Peyer's patch (tissue), 4 donors: ENCODE results near the gene HMX2. TPM values are rescaled to one million over a fixed set of nuclear protein-coding genes. Genes with fewer than 3 reads are reported as not detected.

Source experiments
- DNase-seq, 3 donors: peaks; one replicate each; pipeline ENCODE4 v3.0.0-alpha.2; 2017 to 2019
- H3K27ac ChIP-seq, 4 donors: fragments of 200-600 bp; sonication (generic); one replicate each; pipeline ENCODE4 v1.5.1; 2016 to 2019
- H3K27me3 ChIP-seq, 2 donors: fragments of 200-600 bp; sonication (generic); one replicate each; pipeline ENCODE4 v1.5.1; 2019
- H3K36me3 ChIP-seq, 3 donors: fragments of 200-600 bp; sonication (generic); one replicate each; pipeline ENCODE4 v1.5.1; 2016 to 2019
- H3K4me1 ChIP-seq, 4 donors: fragments of 200-600 bp; sonication (generic); one replicate each; pipeline ENCODE4 v1.5.1; 2016 to 2019
- H3K4me3 ChIP-seq, 4 donors: fragments of 200-600 bp; sonication (generic); 1 replicate in 3 of 4; 2 replicates in 1 of 4; pipeline ENCODE4 v1.5.1; 2016 to 2019; ENCODE audit warnings: mild to moderate bottlenecking in 1 of 4
- H3K9me3 ChIP-seq, 4 donors: fragments of 200-600 bp; sonication (generic); one replicate each; pipeline ENCODE4 v1.5.1; 2016 to 2019; ENCODE audit warnings: mild to moderate bottlenecking in 1 of 4
- CTCF ChIP-seq, 6 experiments: fragments of 450-650 bp in 4 of 6; fragments of 200-600 bp in 2 of 6; sonication (generic) in 1 of 6; IDR thresholded peaks; one replicate each; pipeline ENCODE4 v1.5.1; 2017 to 2019; ENCODE audit warnings: antibody characterized with exemption in 6 of 6, mild to moderate bottlenecking in 3 of 6, moderate library complexity in 1 of 6
- POLR2A ChIP-seq, 2 donors: fragments of 450-650 bp; IDR thresholded peaks; one replicate each; pipeline ENCODE4 v1.5.1; 2017; ENCODE audit warnings: antibody characterized with exemption in 2 of 2, mild to moderate bottlenecking in 2 of 2, moderate library complexity in 2 of 2
- total RNA-seq, 4 donors: library from RNA; depleted of rRNA; stranded (reverse); fragments of >200 nt; gene quantifications; one replicate each; pipeline ENCODE4 v1.1.0, GENCODE V29; 2016

The HMX2 gene
- total RNA-seq, 4 donors from 2014 or later, result 1.0 TPM; not detected in 3

DNA sequence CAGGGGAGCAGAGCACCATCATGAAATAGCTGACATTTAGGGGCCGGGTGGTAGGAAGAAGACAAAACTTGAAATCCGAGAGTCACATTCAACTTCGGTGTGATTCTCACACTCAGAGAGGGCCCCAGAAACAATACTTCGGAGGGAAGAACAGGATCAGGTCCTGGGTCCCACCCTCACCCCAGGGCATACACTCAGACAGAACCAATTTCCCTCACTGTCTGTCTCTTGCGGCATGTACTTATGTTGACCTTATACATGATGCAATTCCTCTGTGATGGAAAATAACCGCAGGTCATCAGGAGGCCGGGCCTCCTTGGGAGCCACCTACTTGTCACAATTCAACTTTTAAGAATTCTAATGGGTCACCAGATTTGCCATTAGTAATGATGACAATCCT is 38.5 kb upstream of the HMX2 start:
- H3K36me3 ChIP-seq, result no peaks in the 10 kb centered on the region
- no peak overlapping the region for H3K4me3 ChIP-seq
- no peaks in the 10 kb centered on the region for H3K9me3 ChIP-seq
- H3K27me3 ChIP-seq, result no peaks in the 10 kb centered on the region
- H3K27ac ChIP-seq, result no peak overlapping the region
- TF ChIP-seq CTCF (IDR thresholded peaks at IDR 0.05), result no peak
- TF ChIP-seq POLR2A (IDR thresholded peaks at IDR 0.05), result no peak
- no peak for DNase-seq
- H3K4me1 ChIP-seq, result no peaks in the 10 kb centered on the region

- H3K9me3 ChIP-seq, result no peaks in the 10 kb centered on the region
- H3K27me3 ChIP-seq, result peaks cover 0 to 4% of the 10 kb centered on the region in 2 donors
- H3K27ac ChIP-seq, result no peak overlapping the region
- no peaks in the 10 kb centered on the region for H3K36me3 ChIP-seq
- no peaks in the 10 kb centered on the region for H3K4me1 ChIP-seq
- no peak overlapping the region for H3K4me3 ChIP-seq
- TF ChIP-seq POLR2A (IDR thresholded peaks at IDR 0.05) (no peak), CTCF (IDR thresholded peaks at IDR 0.05) (no peak)
- DNase-seq, result no peak
Measured at GRCh38 chr10:123117644-123118417, 30.1 kb upstream of the HMX2 start.

- no peak for TF ChIP-seq POLR2A (IDR thresholded peaks at IDR 0.05)
- H3K27me3 ChIP-seq, result peaks cover 0 to 4% of the 10 kb centered on the region in 2 donors
Measured at GRCh38 chr10:123119081-123119480, 28.9 kb upstream of the HMX2 start.

GRCh38 chr10:123126246-123126645 is 21.7 kb upstream of the HMX2 start:
- TF ChIP-seq POLR2A (IDR thresholded peaks at IDR 0.05), result no peak
- no peak for TF ChIP-seq CTCF (IDR thresholded peaks at IDR 0.05)
- H3K27me3 ChIP-seq, result peaks cover 0 to 3% of the 10 kb centered on the region in 2 donors
- no peak overlapping the region for H3K4me3 ChIP-seq
- H3K4me1 ChIP-seq, result no peaks in the 10 kb centered on the region
- no peak for DNase-seq
- H3K27ac ChIP-seq, result no peak overlapping the region
- H3K36me3 ChIP-seq, result no peaks in the 10 kb centered on the region
- H3K9me3 ChIP-seq, result no peaks in the 10 kb centered on the region

More at GRCh38 chr10:123119081-123119480, 28.9 kb upstream of the HMX2 start:
- Histone ChIP-seq H3K4me3 (no peak overlapping the region), H3K9me3 (no peaks in the 10 kb centered on the region), H3K4me1 (no peaks in the 10 kb centered on the region), H3K27ac (no peak overlapping the region), H3K36me3 (no peaks in the 10 kb centered on the region)
- DNase-seq, result no peak

GRCh38 chr10:123129618-123130271 is 18.2 kb upstream of the HMX2 start:
- Histone ChIP-seq H3K27me3 (peaks cover 0 to 30% of the 10 kb centered on the region in 2 donors), H3K4me1 (peaks cover 0 to 22% (median 10%) of the 10 kb centered on the region in 4 donors), H3K4me3 (no peak overlapping the region), H3K9me3 (no peaks in the 10 kb centered on the region), H3K27ac (no peak overlapping the region), H3K36me3 (no peaks in the 10 kb centered on the region)
- TF ChIP-seq CTCF (IDR thresholded peaks at IDR 0.05) (no peak), POLR2A (IDR thresholded peaks at IDR 0.05) (no peak)
- DNase-seq, result no peak
